GM12865 (cell line): ENCODE data around the gene AP3B1.

ENCODE experiments used
- DNase-seq: peaks from one replicate; pipeline ENCODE4 v3.0.0; 2010; ENCODE audit warnings: low read depth
- H3K4me3 ChIP-seq: 2 replicates; pipeline ENCODE4 v1.5.1; 2011; ENCODE audit warnings: mild to moderate bottlenecking, low read depth, low read length, control low read depth
- CTCF ChIP-seq: IDR thresholded peaks from 2 replicates; pipeline ENCODE4 v1.5.1; 2011; ENCODE audit warnings: low read length, control low read depth, low read depth, inconsistent platforms; ENCODE audit not compliant: insufficient read depth; ENCODE audit errors: missing control alignments

The AP3B1 gene

GRCh38 chr5:78294248-78295034 lies at the start of gene AP3B1:
Gene AP3B1, minus strand, starts transcription at chr5:78294698. Its CDS starts 119 bp downstream, at chr5:78294579.
- peak within 1 kb of the TSS; percentile 75 for H3K4me3 ChIP-seq
- TF ChIP-seq CTCF, result no peak
- DNase-seq, result peak; percentile 99

- DNase-seq, result no peak
- no peak for TF ChIP-seq CTCF
- no peak overlapping the region for H3K4me3 ChIP-seq
Observed at GRCh38 chr5:78341440-78341839, 46.9 kb upstream of the AP3B1 start.

GRCh38 chr5:78339617-78340436 lies 45.3 kb upstream of the AP3B1 start:
- TF ChIP-seq CTCF, result no peak
- no peak overlapping the region for H3K4me3 ChIP-seq
- no peak for DNase-seq

GRCh38 chr5:78336698-78337097 lies 42.2 kb upstream of the AP3B1 start:
- no peak for DNase-seq
- no peak overlapping the region for H3K4me3 ChIP-seq
- TF ChIP-seq CTCF, result no peak

- H3K4me3 ChIP-seq, result no peak overlapping the region
- TF ChIP-seq CTCF, result no peak
- no peak for DNase-seq
Observed at GRCh38 chr5:78335976-78336375, 41.5 kb upstream of the AP3B1 start.

GRCh38 chr5:78334811-78335210 lies 40.3 kb upstream of the AP3B1 start:
- H3K4me3 ChIP-seq, result no peak overlapping the region
- no peak for DNase-seq
- no peak for TF ChIP-seq CTCF
